Mammary epithelial cell (primary cell): ENCODE data around the gene PARD6B.

ENCODE experiments used
- CTCF ChIP-seq, 2 donors: IDR thresholded peaks in 1 of 2; conservative IDR thresholded peaks in 1 of 2; 2 replicates each; pipeline ENCODE4 v1.5.1; 2011 to 2012; ENCODE audit warnings: inconsistent platforms in 2 of 2, low read length in 2 of 2, mild to moderate bottlenecking in 2 of 2, control low read depth in 1 of 2, low read depth in 1 of 2; ENCODE audit not compliant: insufficient read depth in 1 of 2; ENCODE audit errors: extremely low read depth in 1 of 2
- EZH2 ChIP-seq: IDR thresholded peaks from 2 replicates; pipeline ENCODE4 v1.6.1; 2012; ENCODE audit warnings: low read length, inconsistent platforms, borderline replicate concordance

- TF ChIP-seq EZH2 (no peak), CTCF (conservative IDR thresholded peaks at IDR 0.05 in 1 of 2, IDR thresholded peaks at IDR 0.05 in 1 of 2; ENCODE audit: extremely low read depth in 1 of 2, insufficient read depth in 1 of 2, low read depth in 1 of 2, low read length in 2 of 2) (no peak)
Observed at GRCh38 chr20:50731930-50732690, 730 bp downstream of the PARD6B start.
